ENCODE measurements around the gene RBMS3.

RBMS3 gene

DNA sequence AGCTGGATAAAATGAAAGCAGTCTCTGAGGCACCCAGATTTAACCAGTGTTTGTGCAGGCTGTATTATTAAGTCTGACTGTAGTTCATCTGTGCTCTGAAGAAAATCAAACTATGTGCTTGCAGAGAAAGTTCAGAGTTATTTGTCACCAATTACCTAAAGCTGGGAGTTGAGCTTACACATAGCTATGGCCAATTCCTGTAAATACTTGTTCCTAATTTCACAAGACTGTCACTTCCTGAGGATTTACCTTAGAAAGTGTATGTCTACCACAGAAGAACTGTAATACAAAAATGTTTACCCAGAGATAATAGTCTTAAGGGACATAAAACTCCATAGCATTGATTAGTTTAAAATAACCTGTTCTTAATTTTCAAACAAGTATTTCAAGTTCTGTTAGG lies 697.2 kb downstream of the RBMS3 start:
- Histone ChIP-seq H3K4me1 (ENCODE audit: control insufficient read depth, insufficient read depth, low read length) (peaks cover 11% of the 10 kb centered on the region), H3K9ac (ENCODE audit: low read depth, low read length) (no peak overlapping the region), H3K9me3 (ENCODE audit: control insufficient read depth, insufficient read depth, low read length) (no peaks in the 10 kb centered on the region), H3K36me3 (ENCODE audit: control insufficient read depth, insufficient read depth, low read length) (no peaks in the 10 kb centered on the region), H3K27me3 (ENCODE audit: control insufficient read depth, insufficient read depth, low read length) (no peaks in the 10 kb centered on the region), H3K4me3 (ENCODE audit: low read depth, low read length) (no peak overlapping the region)

DNA sequence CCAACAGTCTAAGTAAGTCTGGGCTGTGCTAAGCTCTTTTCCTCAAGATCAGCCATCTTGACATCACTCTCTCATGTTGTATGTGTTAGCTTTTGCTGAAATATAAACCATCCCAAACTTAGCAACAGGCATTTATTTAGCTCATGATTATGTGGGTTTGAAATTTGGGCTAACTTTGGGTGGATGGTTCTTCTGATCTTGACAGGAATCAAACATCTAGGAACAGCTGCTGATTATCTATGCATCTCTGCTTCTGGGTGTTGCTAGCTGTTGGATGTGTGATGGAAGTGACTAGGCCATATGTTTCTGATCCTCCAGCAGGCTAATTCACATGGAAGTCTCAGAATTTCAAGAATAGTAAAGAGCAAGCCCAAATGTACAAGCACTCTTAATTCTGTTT lies 710.3 kb downstream of the RBMS3 start:
- Histone ChIP-seq H3K9me3 (ENCODE audit: control insufficient read depth, insufficient read depth, low read length) (no peaks in the 10 kb centered on the region), H3K4me1 (ENCODE audit: control insufficient read depth, insufficient read depth, low read length) (no peaks in the 10 kb centered on the region), H3K27me3 (ENCODE audit: control insufficient read depth, insufficient read depth, low read length) (no peaks in the 10 kb centered on the region), H3K36me3 (ENCODE audit: control insufficient read depth, insufficient read depth, low read length) (no peaks in the 10 kb centered on the region), H3K4me3 (ENCODE audit: low read depth, low read length) (no peak overlapping the region), H3K9ac (ENCODE audit: low read depth, low read length) (no peak overlapping the region)

GRCh38 chr3:30002797-30003196 lies 721.9 kb downstream of the RBMS3 start:
- Histone ChIP-seq H3K4me1 (ENCODE audit: control insufficient read depth, insufficient read depth, low read length) (peaks cover 16% of the 10 kb centered on the region), H3K36me3 (ENCODE audit: control insufficient read depth, insufficient read depth, low read length) (no peaks in the 10 kb centered on the region), H3K4me3 (ENCODE audit: low read depth, low read length) (no peak overlapping the region), H3K27me3 (ENCODE audit: control insufficient read depth, insufficient read depth, low read length) (no peaks in the 10 kb centered on the region), H3K9ac (ENCODE audit: low read depth, low read length) (no peak overlapping the region), H3K9me3 (ENCODE audit: control insufficient read depth, insufficient read depth, low read length) (no peaks in the 10 kb centered on the region)

DNA sequence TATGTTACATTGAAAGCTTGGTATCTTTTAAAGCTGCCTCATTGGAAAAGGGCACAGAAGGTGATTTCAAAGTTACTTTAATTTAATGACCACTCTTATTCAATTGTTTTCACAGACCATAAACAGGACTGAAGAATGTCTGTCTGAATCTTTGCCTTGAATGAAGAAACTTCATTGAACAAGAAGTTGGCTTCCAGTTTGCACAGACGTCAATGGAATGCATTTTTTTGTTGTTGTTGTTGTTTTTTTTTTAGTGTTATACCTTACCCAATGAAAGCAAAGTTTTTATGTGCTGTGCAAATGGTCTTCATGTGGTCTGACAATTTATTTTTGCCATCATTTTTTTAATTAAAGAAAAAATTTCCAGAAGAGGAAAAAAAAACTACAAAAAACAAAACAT lies 722.9 kb downstream of the RBMS3 start:
- Histone ChIP-seq H3K4me3 (ENCODE audit: low read depth, low read length) (no peak overlapping the region), H3K36me3 (ENCODE audit: control insufficient read depth, insufficient read depth, low read length) (no peaks in the 10 kb centered on the region), H3K9ac (ENCODE audit: low read depth, low read length) (no peak overlapping the region), H3K27me3 (ENCODE audit: control insufficient read depth, insufficient read depth, low read length) (no peaks in the 10 kb centered on the region), H3K4me1 (ENCODE audit: control insufficient read depth, insufficient read depth, low read length) (peaks cover 16% of the 10 kb centered on the region), H3K9me3 (ENCODE audit: control insufficient read depth, insufficient read depth, low read length) (no peaks in the 10 kb centered on the region)

DNA sequence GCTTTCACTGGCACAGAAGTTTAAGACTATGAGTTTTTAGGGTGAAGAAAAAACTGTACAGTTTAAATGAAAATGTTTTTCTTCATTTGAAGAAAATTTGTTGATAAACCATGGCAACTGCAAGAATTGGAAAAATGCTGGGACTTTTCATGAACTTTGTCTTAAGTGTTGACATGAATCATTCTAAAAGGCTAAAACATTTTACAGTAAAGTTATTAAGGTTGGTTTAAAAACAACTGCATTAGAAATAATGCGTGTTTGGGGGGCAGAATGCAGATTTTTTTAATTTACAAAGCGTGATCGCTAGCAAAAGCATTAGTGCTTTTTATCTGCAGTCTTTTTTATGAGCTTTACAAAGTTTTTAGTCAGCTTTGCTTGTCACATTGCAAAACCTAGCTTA lies 723.6 kb downstream of the RBMS3 start:
- H3K9me3 ChIP-seq (ENCODE audit: control insufficient read depth, insufficient read depth, low read length): no peaks in the 10 kb centered on the region
- peaks cover 16% of the 10 kb centered on the region for H3K4me1 ChIP-seq (ENCODE audit: control insufficient read depth, insufficient read depth, low read length)
- H3K9ac ChIP-seq (ENCODE audit: low read depth, low read length): no peak overlapping the region
- no peak overlapping the region for H3K4me3 ChIP-seq (ENCODE audit: low read depth, low read length)
- no peaks in the 10 kb centered on the region for H3K27me3 ChIP-seq (ENCODE audit: control insufficient read depth, insufficient read depth, low read length)
- no peaks in the 10 kb centered on the region for H3K36me3 ChIP-seq (ENCODE audit: control insufficient read depth, insufficient read depth, low read length)

GRCh38 chr3:30006111-30006510 lies 725.2 kb downstream of the RBMS3 start:
- peaks cover 16% of the 10 kb centered on the region for H3K4me1 ChIP-seq (ENCODE audit: control insufficient read depth, insufficient read depth, low read length)
- no peaks in the 10 kb centered on the region for H3K9me3 ChIP-seq (ENCODE audit: control insufficient read depth, insufficient read depth, low read length)
- H3K9ac ChIP-seq (ENCODE audit: low read depth, low read length): no peak overlapping the region
- H3K4me3 ChIP-seq (ENCODE audit: low read depth, low read length): no peak overlapping the region
- H3K27me3 ChIP-seq (ENCODE audit: control insufficient read depth, insufficient read depth, low read length): no peaks in the 10 kb centered on the region
- H3K36me3 ChIP-seq (ENCODE audit: control insufficient read depth, insufficient read depth, low read length): no peaks in the 10 kb centered on the region

DNA sequence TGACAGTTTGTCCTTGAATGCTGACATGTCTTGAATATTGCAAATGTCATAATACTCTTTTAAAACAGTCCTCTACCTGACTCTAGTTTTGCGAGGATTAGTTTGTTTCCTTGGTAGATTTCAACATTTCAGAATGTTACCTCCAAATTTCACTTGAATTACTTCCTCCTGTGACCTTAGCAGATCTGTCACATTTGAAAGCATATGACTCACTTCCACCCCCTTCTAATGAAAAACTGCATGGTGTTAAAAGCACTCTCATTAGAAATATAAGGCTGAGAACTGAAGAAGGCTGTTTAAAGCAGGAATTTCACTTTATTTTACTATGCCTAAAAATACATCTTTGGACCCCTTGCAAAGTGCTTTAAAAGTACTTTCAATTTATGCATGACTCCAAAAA lies 726.8 kb downstream of the RBMS3 start:
- Histone ChIP-seq H3K4me3 (ENCODE audit: low read depth, low read length) (no peak overlapping the region), H3K9me3 (ENCODE audit: control insufficient read depth, insufficient read depth, low read length) (no peaks in the 10 kb centered on the region), H3K4me1 (ENCODE audit: control insufficient read depth, insufficient read depth, low read length) (peaks cover 16% of the 10 kb centered on the region), H3K9ac (ENCODE audit: low read depth, low read length) (no peak overlapping the region), H3K27me3 (ENCODE audit: control insufficient read depth, insufficient read depth, low read length) (no peaks in the 10 kb centered on the region), H3K36me3 (ENCODE audit: control insufficient read depth, insufficient read depth, low read length) (no peaks in the 10 kb centered on the region)

DNA sequence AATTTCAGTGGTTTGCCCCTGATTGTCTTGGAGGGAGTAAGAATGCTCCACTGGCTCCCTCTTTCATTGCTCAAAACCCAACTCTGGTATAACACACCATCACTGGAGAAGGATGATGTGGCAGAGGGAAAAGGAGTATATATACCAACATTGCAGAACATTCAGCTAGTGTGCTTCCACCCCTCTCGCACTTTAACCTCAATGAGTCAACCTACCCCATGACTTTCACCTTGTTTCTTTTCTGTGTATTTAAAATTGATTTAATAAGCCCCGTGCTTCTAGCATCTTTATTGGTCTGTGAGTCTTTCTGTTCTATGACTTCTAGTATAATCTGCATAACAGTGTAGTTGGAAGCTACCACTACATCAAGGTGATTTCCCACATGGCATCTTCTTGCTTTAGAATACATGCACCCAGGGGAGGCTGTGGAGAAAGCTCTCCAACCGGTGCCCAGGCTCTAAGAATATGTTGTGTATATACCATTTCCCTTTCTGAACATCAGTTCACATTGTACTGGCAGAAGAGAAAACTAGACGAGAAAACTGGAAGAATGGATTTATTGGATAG lies 730.4 kb downstream of the RBMS3 start:
- Histone ChIP-seq H3K4me1 (ENCODE audit: control insufficient read depth, insufficient read depth, low read length) (peaks cover 4% of the 10 kb centered on the region), H3K4me3 (ENCODE audit: low read depth, low read length) (no peak overlapping the region), H3K27me3 (ENCODE audit: control insufficient read depth, insufficient read depth, low read length) (no peaks in the 10 kb centered on the region), H3K9ac (ENCODE audit: low read depth, low read length) (no peak overlapping the region), H3K36me3 (ENCODE audit: control insufficient read depth, insufficient read depth, low read length) (no peaks in the 10 kb centered on the region), H3K9me3 (ENCODE audit: control insufficient read depth, insufficient read depth, low read length) (no peaks in the 10 kb centered on the region)

GRCh38 chr3:30012941-30013543 lies 732.2 kb downstream of the RBMS3 start:
- no peaks in the 10 kb centered on the region for H3K36me3 ChIP-seq (ENCODE audit: control insufficient read depth, insufficient read depth, low read length)
- no peaks in the 10 kb centered on the region for H3K27me3 ChIP-seq (ENCODE audit: control insufficient read depth, insufficient read depth, low read length)
- no peak overlapping the region for H3K4me3 ChIP-seq (ENCODE audit: low read depth, low read length)
- no peak overlapping the region for H3K9ac ChIP-seq (ENCODE audit: low read depth, low read length)
- no peaks in the 10 kb centered on the region for H3K4me1 ChIP-seq (ENCODE audit: control insufficient read depth, insufficient read depth, low read length)
- H3K9me3 ChIP-seq (ENCODE audit: control insufficient read depth, insufficient read depth, low read length): no peaks in the 10 kb centered on the region

DNA sequence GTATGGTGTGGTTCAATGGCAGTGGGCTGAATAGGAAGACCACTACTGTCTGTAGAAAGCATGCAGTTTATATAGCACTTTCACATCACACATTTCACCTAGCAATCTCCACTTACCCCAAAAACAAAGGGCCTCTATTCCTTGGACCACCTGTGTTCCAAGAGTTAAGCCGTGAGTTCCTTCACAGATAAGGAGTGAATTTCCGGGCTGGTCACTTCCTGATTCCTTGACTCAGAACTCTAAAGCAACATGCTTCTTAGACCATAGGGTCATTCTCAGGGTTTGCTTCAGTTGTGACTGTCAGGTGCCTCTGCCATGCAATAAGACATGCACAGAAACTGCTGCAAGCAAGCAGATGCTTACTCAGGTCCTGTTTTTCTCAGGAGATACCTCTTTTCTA lies 737.0 kb downstream of the RBMS3 start:
- Histone ChIP-seq H3K9ac (ENCODE audit: low read depth, low read length) (no peak overlapping the region), H3K36me3 (ENCODE audit: control insufficient read depth, insufficient read depth, low read length) (no peaks in the 10 kb centered on the region), H3K4me1 (ENCODE audit: control insufficient read depth, insufficient read depth, low read length) (no peaks in the 10 kb centered on the region), H3K27me3 (ENCODE audit: control insufficient read depth, insufficient read depth, low read length) (no peaks in the 10 kb centered on the region), H3K9me3 (ENCODE audit: control insufficient read depth, insufficient read depth, low read length) (no peaks in the 10 kb centered on the region), H3K4me3 (ENCODE audit: low read depth, low read length) (no peak overlapping the region)

DNA sequence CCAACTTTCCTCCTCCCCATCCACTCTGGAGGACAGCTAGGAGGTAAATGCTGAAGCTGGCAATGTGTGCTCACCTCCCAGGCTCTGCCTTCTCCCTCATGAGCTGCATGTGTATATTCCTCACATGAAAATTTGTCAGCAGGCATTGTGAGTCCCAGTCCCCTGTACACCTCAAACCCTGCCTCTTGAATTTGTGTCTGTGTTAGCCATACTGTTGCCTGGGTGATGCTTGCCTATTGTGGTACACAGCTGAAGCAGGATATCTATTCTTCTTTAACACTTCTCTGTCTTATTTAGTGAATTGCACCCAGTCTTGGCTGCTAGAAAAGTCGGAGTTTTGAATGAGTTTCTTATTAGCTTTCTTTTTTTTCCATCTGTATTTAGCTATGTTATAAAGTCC lies 739.5 kb downstream of the RBMS3 start:
- Histone ChIP-seq H3K36me3 (ENCODE audit: control insufficient read depth, insufficient read depth, low read length) (no peaks in the 10 kb centered on the region), H3K4me3 (ENCODE audit: low read depth, low read length) (no peak overlapping the region)

GRCh38 chr3:30024466-30024865 lies 743.6 kb downstream of the RBMS3 start:
- Histone ChIP-seq H3K4me1 (ENCODE audit: control insufficient read depth, insufficient read depth, low read length) (no peaks in the 10 kb centered on the region), H3K36me3 (ENCODE audit: control insufficient read depth, insufficient read depth, low read length) (no peaks in the 10 kb centered on the region), H3K9ac (ENCODE audit: low read depth, low read length) (no peak overlapping the region), H3K4me3 (ENCODE audit: low read depth, low read length) (no peak overlapping the region), H3K9me3 (ENCODE audit: control insufficient read depth, insufficient read depth, low read length) (no peaks in the 10 kb centered on the region), H3K27me3 (ENCODE audit: control insufficient read depth, insufficient read depth, low read length) (no peaks in the 10 kb centered on the region)

More for the DNA sequence above, 739.5 kb downstream of the RBMS3 start:
- Histone ChIP-seq H3K9ac (ENCODE audit: low read depth, low read length) (no peak overlapping the region), H3K9me3 (ENCODE audit: control insufficient read depth, insufficient read depth, low read length) (no peaks in the 10 kb centered on the region), H3K4me1 (ENCODE audit: control insufficient read depth, insufficient read depth, low read length) (no peaks in the 10 kb centered on the region), H3K27me3 (ENCODE audit: control insufficient read depth, insufficient read depth, low read length) (no peaks in the 10 kb centered on the region)

Data from iPS-15b (cell line).